Large intestine (tissue), 3 donors: ENCODE results near the gene PRKCB. TPM values are rescaled to one million over a fixed set of nuclear protein-coding genes. Genes with fewer than 3 reads are reported as not detected.
"Not testable (repeated sequence)": the region's sequence is repeated elsewhere in the genome, so short reads cannot be mapped to it uniquely, and the experiment has no call there.

ENCODE experiments used
- DNase-seq, 2 donors: peaks; one replicate each; pipeline versions ENCODE4 v3.0.0 to v3.0.0-alpha.2; 2013
- H3K27ac ChIP-seq: one replicate; pipeline ENCODE4 v1.5.1; 2013; ENCODE audit warnings: low read length
- H3K27me3 ChIP-seq: 2 replicates; pipeline ENCODE4 v1.6.1; 2013; ENCODE audit warnings: low read length; ENCODE audit not compliant: control insufficient read depth, insufficient read depth
- H3K36me3 ChIP-seq: 2 replicates; pipeline ENCODE4 v1.6.1; 2013; ENCODE audit warnings: low read length; ENCODE audit not compliant: control insufficient read depth, insufficient read depth
- H3K4me1 ChIP-seq: one replicate; pipeline ENCODE4 v1.6.1; 2013; ENCODE audit warnings: low read length; ENCODE audit not compliant: control insufficient read depth, insufficient read depth
- H3K4me3 ChIP-seq: one replicate; pipeline ENCODE4 v1.5.1; 2013; ENCODE audit warnings: low read length
- H3K9me3 ChIP-seq: one replicate; pipeline ENCODE4 v1.6.1; 2013; ENCODE audit warnings: mild to moderate bottlenecking, low read depth, low read length, moderate library complexity; ENCODE audit not compliant: control insufficient read depth
- WGBS: methylation state at CpG from one replicate; pipeline ENCODE4 v1.1.5; 2013; ENCODE audit warnings: low lambda C conversion rate; ENCODE audit not compliant: insufficient coverage; 5-methylcytosine and 5-hydroxymethylcytosine counted together
- polyA plus RNA-seq: library from polyadenylated mRNA; unstranded; fragments of 120-200 nt; gene quantifications from one replicate; pipeline ENCODE4 v1.2.1, GENCODE V29; 2013

PRKCB gene
- polyA plus RNA-seq, 1 donor, result 3.1 TPM

DNA sequence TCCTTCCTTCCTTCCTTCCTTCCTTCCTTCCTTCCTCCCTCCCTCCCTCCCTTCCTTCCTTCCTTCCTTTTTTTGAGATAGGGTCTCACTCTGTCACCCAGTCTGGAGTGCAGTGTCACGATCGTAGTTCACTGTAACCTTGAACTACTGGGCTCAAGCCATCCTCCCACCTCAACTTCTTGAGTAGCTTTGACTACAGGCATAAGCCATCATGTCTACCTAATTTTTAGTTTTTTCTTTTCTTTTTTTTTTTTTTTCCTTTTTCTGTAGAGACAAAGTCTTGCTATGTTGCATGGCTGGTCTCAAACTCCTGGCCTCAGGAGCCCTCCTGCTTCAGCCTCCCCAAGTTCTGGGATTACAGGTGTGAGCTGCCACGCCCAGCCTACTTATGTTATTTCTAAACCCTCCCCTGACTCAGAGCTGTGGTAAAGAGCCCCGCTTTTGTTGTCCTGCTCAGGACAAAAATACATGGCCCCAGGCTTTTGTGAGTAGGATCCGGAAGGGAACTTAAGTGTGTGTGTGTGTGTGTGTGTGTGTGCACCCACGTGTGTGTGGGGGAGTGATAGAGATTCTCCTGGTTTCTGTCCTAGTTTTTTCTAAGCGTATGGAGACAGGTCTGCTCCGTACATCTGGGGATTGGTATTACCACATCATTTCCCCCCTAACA lies 67.1 kb downstream of the PRKCB start:
- no peaks in the 10 kb centered on the region for H3K36me3 ChIP-seq
- no peaks in the 10 kb centered on the region for H3K9me3 ChIP-seq
- H3K27me3 ChIP-seq, result no peaks in the 10 kb centered on the region
- no peak for DNase-seq
- 75% methylated on average over 1 of the region's 8 CpGs for WGBS
- no peak overlapping the region for H3K4me3 ChIP-seq
- H3K4me1 ChIP-seq, result no peaks in the 10 kb centered on the region
- H3K27ac ChIP-seq, result no peak overlapping the region

DNA sequence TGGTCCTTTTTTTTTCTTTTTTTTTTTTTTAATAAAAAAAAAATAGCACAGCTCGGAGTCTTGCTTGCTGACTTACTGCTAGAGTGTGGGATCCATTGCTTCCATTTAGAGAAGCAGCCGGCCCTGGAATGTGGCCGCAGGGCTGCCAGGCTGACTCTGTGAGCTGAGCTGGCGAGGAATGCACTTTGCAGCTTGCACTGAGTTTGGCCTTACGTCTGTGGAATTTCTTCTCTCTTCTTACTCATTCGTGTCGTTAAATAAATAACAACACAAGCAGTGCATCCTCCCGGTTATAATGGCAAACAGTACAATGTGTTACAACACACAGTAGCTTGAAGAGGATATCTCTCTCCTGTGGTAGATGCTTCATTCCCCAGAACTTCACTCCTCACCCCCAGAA lies 69.2 kb downstream of the PRKCB start:
- DNase-seq, result peak in 1 of 2 donors; percentile 16
- H3K36me3 ChIP-seq, result no peaks in the 10 kb centered on the region
- no peaks in the 10 kb centered on the region for H3K27me3 ChIP-seq
- H3K9me3 ChIP-seq, result no peaks in the 10 kb centered on the region
- WGBS, result no CpG with 5 or more reads among the region's 8 CpGs
- H3K4me1 ChIP-seq, result no peaks in the 10 kb centered on the region
- no peak overlapping the region for H3K4me3 ChIP-seq
- no peak overlapping the region for H3K27ac ChIP-seq

DNA sequence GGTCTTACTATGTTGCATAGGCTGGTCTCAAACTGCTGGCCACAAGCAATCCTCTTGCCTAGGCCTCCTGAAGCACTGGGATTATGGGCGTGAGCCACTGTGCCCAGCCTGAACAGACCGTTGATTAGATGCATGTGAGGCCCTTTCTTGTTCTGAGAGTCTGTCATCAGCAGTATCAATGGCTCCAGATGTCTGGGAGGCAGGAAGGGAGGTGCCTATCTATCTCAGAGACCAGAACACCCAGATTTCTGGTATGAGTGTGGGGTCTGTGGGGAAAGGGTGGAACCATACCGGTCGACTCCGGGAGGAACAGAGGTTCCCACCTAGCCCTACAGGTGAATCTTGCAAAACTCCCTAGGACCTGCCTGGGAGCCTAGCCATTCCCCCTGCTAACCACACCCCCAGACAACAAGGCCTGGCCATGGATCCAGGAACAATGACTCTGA lies 71.7 kb downstream of the PRKCB start:
- Histone ChIP-seq H3K4me3 (no peak overlapping the region), H3K36me3 (no peaks in the 10 kb centered on the region), H3K27me3 (no peaks in the 10 kb centered on the region), H3K27ac (no peak overlapping the region), H3K4me1 (no peaks in the 10 kb centered on the region), H3K9me3 (no peaks in the 10 kb centered on the region)
- no CpG with 5 or more reads among the region's 5 CpGs for WGBS
- no peak for DNase-seq

DNA sequence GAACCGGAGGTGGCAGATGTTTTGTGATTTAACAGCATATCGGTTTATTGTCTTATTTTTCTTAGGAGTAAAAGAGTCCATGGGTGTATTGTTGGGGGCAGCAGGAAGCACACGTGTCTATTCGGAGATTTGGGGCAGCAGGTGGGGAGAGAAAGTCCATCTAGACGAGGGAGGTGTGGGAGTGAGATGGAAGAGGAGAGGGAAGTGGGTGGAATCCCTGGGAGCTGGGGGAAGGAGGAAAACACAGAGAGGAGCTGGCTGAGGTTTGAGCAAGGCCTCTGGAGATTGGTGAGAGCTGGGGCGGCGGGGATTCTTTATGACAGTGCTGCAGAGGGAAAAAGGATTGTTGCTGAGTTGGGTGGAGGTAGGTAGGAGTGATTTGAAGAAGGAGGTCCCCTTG lies 72.1 kb downstream of the PRKCB start:
- no peak for DNase-seq
- Histone ChIP-seq H3K27me3 (no peaks in the 10 kb centered on the region), H3K4me3 (no peak overlapping the region), H3K9me3 (no peaks in the 10 kb centered on the region), H3K4me1 (no peaks in the 10 kb centered on the region), H3K36me3 (no peaks in the 10 kb centered on the region), H3K27ac (no peak overlapping the region)
- WGBS, result 86% methylated on average over 2 of the region's 7 CpGs

DNA sequence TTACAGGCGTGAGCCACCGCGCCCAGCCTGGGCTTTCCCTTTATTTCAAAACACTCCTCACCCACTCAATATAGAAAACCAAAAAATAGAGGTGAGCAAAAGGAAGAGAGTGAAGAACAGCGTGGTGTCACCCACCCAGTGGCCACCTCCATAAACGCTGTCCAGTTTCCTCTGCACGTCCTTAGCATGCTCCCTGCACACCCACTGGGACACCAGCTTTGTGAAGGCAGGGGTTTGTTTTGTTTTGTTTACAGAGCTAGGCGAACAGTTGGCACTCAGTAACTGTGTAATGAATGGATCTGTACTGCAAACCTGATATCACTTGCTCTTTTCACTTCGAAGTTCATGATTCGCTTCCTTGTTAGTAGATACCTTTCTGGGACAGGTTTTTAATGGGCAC lies 73.0 kb downstream of the PRKCB start:
- DNase-seq, result no peak
- H3K4me1 ChIP-seq, result no peaks in the 10 kb centered on the region
- no peaks in the 10 kb centered on the region for H3K27me3 ChIP-seq
- H3K4me3 ChIP-seq, result no peak overlapping the region
- H3K27ac ChIP-seq, result no peak overlapping the region
- 94% methylated on average over 2 of the region's 9 CpGs for WGBS
- H3K9me3 ChIP-seq, result no peaks in the 10 kb centered on the region
- H3K36me3 ChIP-seq, result no peaks in the 10 kb centered on the region

DNA sequence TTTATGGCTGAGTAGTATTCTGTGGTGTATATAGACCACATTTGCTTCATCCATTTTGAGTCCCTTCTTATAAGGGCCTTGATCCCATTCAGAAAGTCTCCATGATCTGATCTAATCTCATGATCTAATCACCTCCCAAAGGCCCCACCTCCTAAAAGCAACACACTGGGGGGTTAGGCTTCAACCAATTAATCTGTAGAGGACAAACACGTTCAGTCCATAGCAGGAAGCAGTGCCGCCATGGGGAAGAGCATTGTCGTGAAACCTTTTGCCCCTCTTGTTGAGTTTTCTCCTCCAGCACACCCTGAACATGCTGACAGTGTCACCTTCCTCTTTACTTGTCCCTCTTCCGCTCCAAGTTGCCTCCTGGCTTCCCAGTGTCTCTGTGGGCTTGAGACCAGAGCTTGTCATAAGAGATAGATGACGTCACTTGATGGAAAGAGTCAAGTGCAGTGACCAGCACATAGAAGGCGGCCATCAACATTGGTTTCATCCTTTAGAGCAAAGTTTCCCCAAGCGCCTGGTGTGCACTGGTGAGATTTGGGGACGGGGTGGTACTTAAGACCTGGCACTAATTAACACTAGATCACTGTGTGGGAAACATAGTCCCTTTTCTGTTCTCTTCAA lies 74.1 kb downstream of the PRKCB start:
- Histone ChIP-seq H3K27ac (no peak overlapping the region), H3K4me3 (no peak overlapping the region), H3K4me1 (no peaks in the 10 kb centered on the region), H3K9me3 (no peaks in the 10 kb centered on the region), H3K27me3 (no peaks in the 10 kb centered on the region), H3K36me3 (no peaks in the 10 kb centered on the region)
- no peak for DNase-seq
- no CpG with 5 or more reads among the region's 8 CpGs for WGBS

DNA sequence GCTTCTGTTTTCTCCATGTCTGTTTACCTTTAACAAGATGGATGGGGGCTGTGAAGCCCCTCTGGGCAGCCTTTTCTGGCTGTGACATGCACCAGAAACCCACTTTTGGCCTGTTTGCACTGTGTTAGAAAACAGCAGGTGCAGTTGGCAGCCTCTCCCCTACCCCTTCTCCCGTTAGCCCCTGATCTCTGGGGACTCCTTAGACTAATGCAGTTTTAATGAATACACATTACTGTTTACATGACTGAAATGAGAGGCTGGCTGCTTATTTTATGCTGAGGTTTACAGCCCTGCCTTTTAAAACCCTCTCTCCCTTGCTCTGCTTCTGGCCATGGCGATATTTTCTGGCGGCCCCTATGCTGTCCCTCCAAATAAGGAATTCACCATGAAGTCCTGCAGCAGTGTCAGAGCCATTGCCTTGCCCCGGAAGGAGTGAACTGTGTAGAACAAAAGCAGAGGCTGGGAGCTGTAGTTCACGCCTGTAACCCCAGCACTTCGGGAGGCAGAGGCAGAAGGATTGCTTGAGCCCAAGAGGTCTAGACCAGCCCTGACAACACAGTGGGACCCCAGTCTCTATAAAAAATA lies 79.3 kb downstream of the PRKCB start:
- Histone ChIP-seq H3K4me3 (no peak overlapping the region), H3K27ac (no peak overlapping the region), H3K36me3 (no peaks in the 10 kb centered on the region), H3K9me3 (no peaks in the 10 kb centered on the region), H3K27me3 (no peaks in the 10 kb centered on the region), H3K4me1 (no peaks in the 10 kb centered on the region)
- DNase-seq, result no peak
- WGBS, result no CpG with 5 or more reads among the region's 6 CpGs

DNA sequence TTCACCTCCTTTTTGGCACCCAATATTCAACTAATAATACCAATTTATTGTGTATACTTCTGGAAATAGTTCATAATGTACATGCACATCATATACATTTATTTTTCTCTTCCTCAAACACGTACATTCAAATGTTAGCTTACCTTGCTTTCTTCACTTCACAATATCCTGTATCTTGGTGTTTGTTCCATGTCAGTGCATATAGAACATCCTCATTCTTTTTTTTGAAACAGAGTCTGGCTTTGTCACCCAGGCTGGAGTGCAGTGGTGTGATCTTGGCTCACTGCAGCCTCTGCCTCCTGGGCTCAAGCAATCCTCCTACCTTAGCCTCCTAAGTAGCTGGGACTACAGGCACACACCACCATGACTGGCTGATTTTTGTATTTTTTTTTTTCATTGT lies 80.8 kb downstream of the PRKCB start:
- not testable (repeated sequence) for H3K36me3 ChIP-seq, H3K9me3 ChIP-seq, H3K27me3 ChIP-seq, H3K4me1 ChIP-seq, H3K4me3 ChIP-seq, DNase-seq, H3K27ac ChIP-seq
- 63% methylated on average over 1 of the region's 1 CpG for WGBS

DNA sequence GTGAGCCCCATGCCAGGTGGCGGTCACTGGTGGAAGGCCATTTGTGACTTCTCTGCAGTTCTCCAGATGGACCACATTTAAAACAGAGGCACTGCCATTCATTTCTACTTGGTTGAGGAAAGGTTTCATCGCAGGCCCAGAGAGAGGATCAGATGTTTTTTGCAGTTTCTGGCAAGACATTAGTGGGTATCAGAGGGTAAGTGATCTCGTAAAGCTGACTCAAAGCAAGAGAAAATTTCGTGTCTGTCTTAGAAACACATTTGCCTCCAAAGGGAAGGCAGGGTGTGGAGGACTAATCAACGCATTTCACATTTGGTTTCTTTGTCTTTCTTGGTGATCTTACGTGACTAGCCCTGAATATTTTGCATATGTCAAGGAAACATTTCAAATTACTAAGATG lies 81.8 kb downstream of the PRKCB start:
- Histone ChIP-seq H3K27ac (no peak overlapping the region), H3K27me3 (no peaks in the 10 kb centered on the region), H3K4me3 (no peak overlapping the region), H3K9me3 (no peaks in the 10 kb centered on the region), H3K36me3 (no peaks in the 10 kb centered on the region), H3K4me1 (no peaks in the 10 kb centered on the region)
- WGBS, result 86% methylated on average over 2 of the region's 6 CpGs
- DNase-seq, result no peak

DNA sequence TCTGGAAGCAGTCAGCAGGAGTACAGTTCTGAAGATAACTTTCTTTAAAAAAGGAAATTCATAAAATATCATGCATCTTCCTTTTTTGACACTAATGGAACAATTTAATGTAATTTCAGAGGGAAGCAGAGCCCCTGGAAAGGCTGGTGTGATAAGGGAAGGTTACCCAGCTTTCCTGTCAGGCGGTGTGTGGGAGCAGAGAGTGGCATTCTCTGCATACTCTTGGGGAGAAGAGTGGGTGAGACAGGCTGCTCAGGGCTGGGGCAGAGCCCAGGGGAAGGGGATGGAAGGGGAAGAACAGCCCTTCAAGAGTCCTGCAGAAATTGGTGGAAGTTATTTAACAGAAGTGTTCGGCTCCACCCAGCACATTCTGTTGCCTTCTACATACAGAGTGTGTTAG lies 84.7 kb downstream of the PRKCB start:
- no peak for DNase-seq
- no peaks in the 10 kb centered on the region for H3K4me1 ChIP-seq
- H3K9me3 ChIP-seq, result no peaks in the 10 kb centered on the region
- H3K36me3 ChIP-seq, result no peaks in the 10 kb centered on the region
- no peak overlapping the region for H3K4me3 ChIP-seq
- WGBS, result no CpG with 5 or more reads among the region's 2 CpGs
- no peaks in the 10 kb centered on the region for H3K27me3 ChIP-seq
- no peak overlapping the region for H3K27ac ChIP-seq

DNA sequence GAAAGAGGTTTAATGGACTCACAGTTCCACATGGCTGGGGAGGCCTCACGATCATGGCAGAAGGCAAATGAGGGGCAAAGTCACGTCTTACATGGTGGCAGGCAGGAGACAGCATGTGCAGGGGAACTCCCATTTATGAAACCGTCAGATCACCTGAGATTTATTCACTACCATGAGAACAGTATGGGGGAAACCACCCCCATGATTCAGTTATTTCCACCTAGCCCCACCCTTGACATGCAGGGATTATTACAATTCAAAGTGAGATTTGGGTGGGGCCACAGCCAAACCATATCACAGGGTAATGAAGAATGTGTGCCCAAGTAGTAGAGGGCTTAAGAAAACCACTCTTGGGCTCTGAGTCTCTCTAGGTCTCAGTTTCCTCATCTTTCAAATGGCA lies 85.1 kb downstream of the PRKCB start:
- Histone ChIP-seq H3K27ac (no peak overlapping the region), H3K4me1 (no peaks in the 10 kb centered on the region), H3K36me3 (no peaks in the 10 kb centered on the region), H3K9me3 (no peaks in the 10 kb centered on the region), H3K4me3 (no peak overlapping the region), H3K27me3 (no peaks in the 10 kb centered on the region)
- WGBS, result no CpG with 5 or more reads among the region's 3 CpGs
- no peak for DNase-seq
